ENCODE data around the gene PRDM11.

- no peak for TF ChIP-seq CTCF (IDR thresholded peaks at IDR 0.05)
- no peak for TF ChIP-seq POLR2AphosphoS5 (IDR thresholded peaks at IDR 0.05; ENCODE audit: insufficient read depth in 1 of 2, low read depth in 1 of 2)
These were observed 20.1 kb downstream of the PRDM11 start for GRCh38 chr11:45166604-45166897.

All from vagina (tissue), 2 donors.